ENCODE measurements around the gene STEAP1. TPM values are rescaled to one million over a fixed set of nuclear protein-coding genes. Genes with fewer than 3 reads are reported as not detected.
A peak's percentile ranks its signal among the peaks of the same experiment; 100 is the strongest.

STEAP1 gene
- total RNA-seq, 1 experiment from 2014 or later: 30.1 TPM

GRCh38 chr7:90191648-90192047 is 37.4 kb downstream of the STEAP1 start:
- no peaks in the 10 kb centered on the region for H3K9me3 ChIP-seq
- DNase-seq: no peak
- H3K4me3 ChIP-seq: no peak overlapping the region
- H3K36me3 ChIP-seq: no peaks in the 10 kb centered on the region
- H3K27me3 ChIP-seq: no peaks in the 10 kb centered on the region

GRCh38 chr7:90192876-90193750 is 38.8 kb downstream of the STEAP1 start:
- Histone ChIP-seq H3K9me3 (no peaks in the 10 kb centered on the region), H3K36me3 (no peaks in the 10 kb centered on the region), H3K27me3 (no peaks in the 10 kb centered on the region), H3K4me3 (no peak overlapping the region)
- no peak for DNase-seq

GRCh38 chr7:90194911-90195809 is 40.9 kb downstream of the STEAP1 start:
- no peaks in the 10 kb centered on the region for H3K27me3 ChIP-seq
- H3K36me3 ChIP-seq: no peaks in the 10 kb centered on the region
- DNase-seq: no peak
- H3K9me3 ChIP-seq: no peaks in the 10 kb centered on the region
- no peak overlapping the region for H3K4me3 ChIP-seq

- Histone ChIP-seq H3K4me3 (no peak overlapping the region), H3K9me3 (no peaks in the 10 kb centered on the region; the same call in 1 of the 2 replicates), H3K27me3 (no peaks in the 10 kb centered on the region), H3K36me3 (no peaks in the 10 kb centered on the region)
- DNase-seq: no peak
Observed at GRCh38 chr7:90201500-90202195, 47.4 kb downstream of the STEAP1 start.

- Histone ChIP-seq H3K4me3 (no peak overlapping the region), H3K27me3 (no peaks in the 10 kb centered on the region), H3K36me3 (no peaks in the 10 kb centered on the region), H3K9me3 (no peaks in the 10 kb centered on the region; the same call in 1 of the 2 replicates)
- no peak for DNase-seq
Observed at GRCh38 chr7:90207956-90208355, 53.7 kb downstream of the STEAP1 start.

GRCh38 chr7:90209776-90210175 is 55.5 kb downstream of the STEAP1 start:
- H3K4me3 ChIP-seq: no peak overlapping the region
- H3K36me3 ChIP-seq: no peaks in the 10 kb centered on the region
- no peaks in the 10 kb centered on the region for H3K9me3 ChIP-seq
- no peaks in the 10 kb centered on the region for H3K27me3 ChIP-seq
- DNase-seq: no peak

GRCh38 chr7:90210475-90210874 is 56.2 kb downstream of the STEAP1 start:
- no peak overlapping the region for H3K4me3 ChIP-seq
- no peaks in the 10 kb centered on the region for H3K27me3 ChIP-seq
- no peaks in the 10 kb centered on the region for H3K9me3 ChIP-seq
- DNase-seq: no peak
- no peaks in the 10 kb centered on the region for H3K36me3 ChIP-seq

- DNase-seq: no peak
- Histone ChIP-seq H3K27me3 (no peaks in the 10 kb centered on the region), H3K36me3 (no peaks in the 10 kb centered on the region), H3K9me3 (no peaks in the 10 kb centered on the region), H3K4me3 (peak overlapping the region; percentile 64)
Observed at GRCh38 chr7:90210981-90211380, 56.7 kb downstream of the STEAP1 start.

GRCh38 chr7:90211391-90212148 is 57.3 kb downstream of the STEAP1 start, which contains the start of gene STEAP2:
Gene STEAP2, plus strand, starts transcription at chr7:90211740. Its CDS starts 13,343 bp downstream, at chr7:90225083.
- H3K9me3 ChIP-seq: no peaks in the 10 kb centered on the region
- peak; percentile 92 for DNase-seq
- H3K36me3 ChIP-seq: no peaks in the 10 kb centered on the region
- peak within 1 kb of the TSS; percentile 64 for H3K4me3 ChIP-seq
- H3K27me3 ChIP-seq: no peaks in the 10 kb centered on the region

- no peaks in the 10 kb centered on the region for H3K27me3 ChIP-seq
- no peak for DNase-seq
- H3K9me3 ChIP-seq: no peaks in the 10 kb centered on the region
Observed at GRCh38 chr7:90212149-90212495, 57.9 kb downstream of the STEAP1 start.

GRCh38 chr7:90213521-90213920 is 59.3 kb downstream of the STEAP1 start:
- Histone ChIP-seq H3K27me3 (no peaks in the 10 kb centered on the region), H3K9me3 (no peaks in the 10 kb centered on the region), H3K36me3 (no peaks in the 10 kb centered on the region), H3K4me3 (no peak overlapping the region)
- no peak for DNase-seq

More at GRCh38 chr7:90212149-90212495, 57.9 kb downstream of the STEAP1 start:
- Histone ChIP-seq H3K4me3 (peak overlapping the region; percentile 64), H3K36me3 (no peaks in the 10 kb centered on the region)

Other genes with a start within 250 kb of the STEAP1 start
- gene STEAP2, start 57.3 kb downstream of the STEAP1 start, total RNA-seq (2014; rRNA removed; shearing (Covaris generic); ENCODE audit: low replicate concordance): 1.2 and 2.0 TPM in 2 replicates
- 0.44 and 1.8 TPM in 2 replicates for gene CFAP69, start 90.7 kb downstream of the STEAP1 start, total RNA-seq (2014; rRNA removed; shearing (Covaris generic); ENCODE audit: low replicate concordance)
- gene FAM237B, start 166.8 kb downstream of the STEAP1 start, total RNA-seq (2014; rRNA removed; shearing (Covaris generic); ENCODE audit: low replicate concordance): not detected in 2 replicates
- gene GTPBP10, start 192.2 kb downstream of the STEAP1 start, total RNA-seq (2014; rRNA removed; shearing (Covaris generic); ENCODE audit: low replicate concordance): 8.3 and 18.1 TPM in 2 replicates
- 1.9 and 2.3 TPM in 2 replicates for gene CLDN12, start 249.0 kb downstream of the STEAP1 start, total RNA-seq (2014; rRNA removed; shearing (Covaris generic); ENCODE audit: low replicate concordance)